ENCODE measurements around the gene VIPAS39.

Gene VIPAS39

DNA sequence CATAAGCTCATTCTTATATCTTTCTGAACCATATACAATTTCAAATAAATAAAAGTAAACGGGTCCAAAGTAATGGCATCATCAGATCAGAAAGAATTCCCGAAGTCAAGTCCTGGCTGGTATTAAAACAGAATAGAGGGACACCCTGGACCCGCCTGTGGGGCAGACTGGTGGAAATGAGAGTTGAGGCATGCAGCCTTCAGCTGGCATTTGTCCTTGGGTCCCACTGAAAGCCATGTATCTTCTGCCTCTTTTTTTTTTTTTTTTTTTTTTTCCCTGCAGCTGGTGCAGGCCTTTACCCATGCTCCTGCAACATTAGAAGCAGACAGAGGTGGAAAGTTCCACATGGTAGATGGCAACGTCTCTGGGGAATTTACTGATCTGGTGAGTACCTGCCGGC is 10.4 kb upstream of the VIPAS39 start:
- no peaks in the 10 kb centered on the region for H3K9me2 ChIP-seq (replicated peaks; ENCODE audit: insufficient read depth, low read length)
- no peaks in the 10 kb centered on the region for H3K9me3 ChIP-seq (ENCODE audit: insufficient read depth, low read length)
- H4K20me1 ChIP-seq (ENCODE audit: low read depth, low read length): no peaks in the 10 kb centered on the region
- TF ChIP-seq EZH2phosphoT487 (conservative IDR thresholded peaks at IDR 0.05; ENCODE audit: low read length): no peak
- TF ChIP-seq, protein P1, sequence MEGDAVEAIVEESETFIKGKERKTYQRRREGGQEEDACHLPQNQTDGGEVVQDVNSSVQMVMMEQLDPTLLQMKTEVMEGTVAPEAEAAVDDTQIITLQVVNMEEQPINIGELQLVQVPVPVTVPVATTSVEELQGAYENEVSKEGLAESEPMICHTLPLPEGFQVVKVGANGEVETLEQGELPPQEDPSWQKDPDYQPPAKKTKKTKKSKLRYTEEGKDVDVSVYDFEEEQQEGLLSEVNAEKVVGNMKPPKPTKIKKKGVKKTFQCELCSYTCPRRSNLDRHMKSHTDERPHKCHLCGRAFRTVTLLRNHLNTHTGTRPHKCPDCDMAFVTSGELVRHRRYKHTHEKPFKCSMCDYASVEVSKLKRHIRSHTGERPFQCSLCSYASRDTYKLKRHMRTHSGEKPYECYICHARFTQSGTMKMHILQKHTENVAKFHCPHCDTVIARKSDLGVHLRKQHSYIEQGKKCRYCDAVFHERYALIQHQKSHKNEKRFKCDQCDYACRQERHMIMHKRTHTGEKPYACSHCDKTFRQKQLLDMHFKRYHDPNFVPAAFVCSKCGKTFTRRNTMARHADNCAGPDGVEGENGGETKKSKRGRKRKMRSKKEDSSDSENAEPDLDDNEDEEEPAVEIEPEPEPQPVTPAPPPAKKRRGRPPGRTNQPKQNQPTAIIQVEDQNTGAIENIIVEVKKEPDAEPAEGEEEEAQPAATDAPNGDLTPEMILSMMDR (IDR thresholded peaks at IDR 0.05; ENCODE audit: insufficient read depth, low read length, poor library complexity, severe bottlenecking): no peak
- no peak overlapping the region for H3K4me2 ChIP-seq (ENCODE audit: low read depth, low read length, poor library complexity, severe bottlenecking)
- peaks cover 15% of the 10 kb centered on the region; the same call in 1 of the 2 replicates for H3K36me3 ChIP-seq (ENCODE audit: low read length)
- no peak overlapping the region for H2AFZ ChIP-seq (ENCODE audit: low read depth, low read length, severe bottlenecking)
- no peaks in the 10 kb centered on the region for H3K79me2 ChIP-seq (ENCODE audit: insufficient read depth, low read length)
- H3K27me3 ChIP-seq (ENCODE audit: low read length): no peaks in the 10 kb centered on the region
- peaks cover 13% of the 10 kb centered on the region for H3F3A ChIP-seq (ENCODE audit: insufficient read depth)
- H3K27ac ChIP-seq (ENCODE audit: low read depth, low read length): no peak overlapping the region
- no peak overlapping the region for H3K9ac ChIP-seq (ENCODE audit: low read length)
- no peak overlapping the region for H3K4me3 ChIP-seq (ENCODE audit: insufficient read depth, low read length, poor library complexity, severe bottlenecking)

DNA sequence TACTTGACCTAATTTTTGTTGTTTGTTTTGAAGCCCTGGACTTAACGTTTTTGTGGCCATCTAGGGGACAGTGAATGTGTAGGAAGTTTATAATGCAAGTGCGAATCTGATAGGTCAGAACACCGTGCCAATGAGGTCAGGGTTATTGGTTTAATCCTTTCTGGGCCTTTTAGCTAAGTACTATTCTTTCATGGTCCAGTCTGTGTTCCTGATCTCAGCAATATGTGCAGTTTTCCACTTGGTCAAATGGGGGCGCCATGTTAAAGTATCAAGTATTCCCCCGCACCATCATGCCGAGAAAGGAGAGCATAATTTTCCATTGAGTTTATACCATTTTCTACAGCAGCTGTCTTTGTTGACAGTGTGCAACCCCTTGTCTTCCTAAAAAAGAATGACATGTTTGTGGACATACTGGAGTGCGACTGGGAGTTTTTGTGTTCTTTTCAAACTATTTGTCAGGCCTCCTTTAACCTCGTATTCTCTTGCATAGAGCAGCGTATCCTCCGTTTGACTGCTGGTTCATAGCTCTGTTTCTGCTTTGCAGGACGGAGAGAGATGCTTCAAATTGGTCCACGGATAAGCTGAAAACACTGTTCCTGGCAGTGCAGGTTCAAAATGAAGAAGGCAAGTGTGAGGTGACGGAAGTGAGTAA is 1.8 kb upstream of the VIPAS39 start:
- Histone ChIP-seq H3K27me3 (ENCODE audit: low read length) (no peaks in the 10 kb centered on the region), H3K79me2 (ENCODE audit: insufficient read depth, low read length) (peaks cover 44% of the 10 kb centered on the region), H3K4me2 (ENCODE audit: low read depth, low read length, poor library complexity, severe bottlenecking) (peak overlapping the region; percentile 87), H3K36me3 (ENCODE audit: low read length) (peaks cover 12% of the 10 kb centered on the region), H3K9me3 (ENCODE audit: insufficient read depth, low read length) (no peaks in the 10 kb centered on the region), H3K27ac (ENCODE audit: low read depth, low read length) (peak overlapping the region; percentile 82), H3K9ac (ENCODE audit: low read length) (peak overlapping the region; percentile 90), H3K9me2 (replicated peaks; ENCODE audit: insufficient read depth, low read length) (no peaks in the 10 kb centered on the region), H3K4me3 (ENCODE audit: insufficient read depth, low read length, poor library complexity, severe bottlenecking) (peak overlapping the region; percentile 91), H4K20me1 (ENCODE audit: low read depth, low read length) (peaks cover 9% of the 10 kb centered on the region; the same call in 1 of the 2 replicates), H2AFZ (ENCODE audit: low read depth, low read length, severe bottlenecking) (no peak overlapping the region), H3F3A (ENCODE audit: insufficient read depth) (peaks cover 9% of the 10 kb centered on the region; the same call in 1 of the 2 replicates)
- no peak for TF ChIP-seq EZH2phosphoT487 (conservative IDR thresholded peaks at IDR 0.05; ENCODE audit: low read length)
- TF ChIP-seq, protein P1 (IDR thresholded peaks at IDR 0.05; ENCODE audit: insufficient read depth, low read length, poor library complexity, severe bottlenecking): peak; percentile 70

DNA sequence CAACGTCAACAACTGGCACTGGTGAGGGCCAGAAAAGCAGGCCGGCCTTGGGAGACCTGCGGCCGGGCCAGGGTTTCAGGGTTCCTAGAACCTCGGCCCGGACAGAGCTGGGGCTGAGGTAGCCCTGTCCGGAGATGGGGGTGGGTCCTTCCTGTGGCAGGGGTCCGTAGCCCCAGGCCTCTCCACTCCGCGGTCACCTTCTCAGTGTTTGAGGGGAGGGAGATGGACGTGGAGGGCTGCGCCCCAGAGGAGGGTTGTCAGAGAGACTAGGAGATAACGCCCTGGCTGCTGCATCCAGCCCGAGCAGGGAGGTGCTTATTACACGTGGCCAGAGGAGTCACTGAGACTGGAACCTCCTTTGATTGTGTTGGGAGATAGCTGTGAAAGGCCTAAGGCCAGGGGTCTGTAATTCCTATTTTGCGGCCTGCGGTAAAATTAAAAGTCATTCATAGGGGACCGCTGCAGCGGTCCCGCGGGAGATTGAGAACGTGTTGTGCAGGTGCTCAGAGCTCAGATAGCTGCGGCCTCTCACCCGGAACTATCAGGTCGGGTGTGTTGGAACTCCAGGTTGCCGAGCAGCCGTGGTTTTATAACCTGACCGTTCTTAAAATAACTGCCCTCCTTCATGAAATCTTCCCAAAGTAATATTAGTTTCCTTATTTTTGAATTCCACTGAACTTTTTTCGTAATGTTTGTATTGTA is 999 bp upstream of the VIPAS39 start:
- Histone ChIP-seq H3K36me3 (ENCODE audit: low read length) (peaks cover 12% of the 10 kb centered on the region), H3K27me3 (ENCODE audit: low read length) (no peaks in the 10 kb centered on the region), H4K20me1 (ENCODE audit: low read depth, low read length) (peaks cover 9% of the 10 kb centered on the region; the same call in 1 of the 2 replicates), H3K9me2 (replicated peaks; ENCODE audit: insufficient read depth, low read length) (no peaks in the 10 kb centered on the region), H3K79me2 (ENCODE audit: insufficient read depth, low read length) (peaks cover 44% of the 10 kb centered on the region), H3K27ac (ENCODE audit: low read depth, low read length) (peak overlapping the region; percentile 82), H2AFZ (ENCODE audit: low read depth, low read length, severe bottlenecking) (peak overlapping the region; percentile 96), H3K9me3 (ENCODE audit: insufficient read depth, low read length) (no peaks in the 10 kb centered on the region), H3K4me2 (ENCODE audit: low read depth, low read length, poor library complexity, severe bottlenecking) (peak overlapping the region; percentile 87), H3F3A (ENCODE audit: insufficient read depth) (peaks cover 9% of the 10 kb centered on the region; the same call in 1 of the 2 replicates), H3K9ac (ENCODE audit: low read length) (peak overlapping the region; percentile 90), H3K4me3 (ENCODE audit: insufficient read depth, low read length, poor library complexity, severe bottlenecking) (peak overlapping the region; percentile 91)
- TF ChIP-seq, protein P1 (IDR thresholded peaks at IDR 0.05; ENCODE audit: insufficient read depth, low read length, poor library complexity, severe bottlenecking): no peak
- TF ChIP-seq EZH2phosphoT487 (conservative IDR thresholded peaks at IDR 0.05; ENCODE audit: low read length): no peak

All from SU-DHL-6 (cell line).